Measurements from ENCODE around the gene CAMTA1. TPM values are rescaled to one million over a fixed set of nuclear protein-coding genes. Genes with fewer than 3 reads are reported as not detected.

The CAMTA1 gene
- 50.7 and 63.9 TPM in 2 replicates for total RNA-seq

DNA sequence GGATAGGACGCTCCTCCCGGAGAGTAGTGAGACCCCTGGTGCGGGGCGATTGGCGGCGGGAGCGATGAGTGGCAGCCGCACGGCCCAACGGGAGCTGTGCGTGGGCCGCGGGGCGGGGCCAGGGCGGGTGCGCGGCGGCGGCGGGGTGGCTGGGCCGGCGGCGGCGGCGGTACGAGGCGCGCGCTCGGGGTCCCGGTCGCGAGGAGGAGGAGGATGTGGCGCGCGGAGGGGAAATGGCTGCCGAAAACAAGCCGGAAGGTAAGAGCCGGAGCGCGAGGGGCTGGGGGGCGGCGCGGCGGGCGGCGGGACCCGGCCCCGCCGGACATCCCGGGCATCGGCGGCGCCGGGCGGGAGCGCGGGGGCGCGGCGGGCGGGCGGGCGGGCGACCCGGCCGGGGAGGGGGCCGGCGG is at the start of gene CAMTA1:
Gene CAMTA1, plus strand, starts transcription at position 137 of the 410 bp plus-strand sequence. Its CDS starts 77 bp downstream, at position 214.

DNA sequence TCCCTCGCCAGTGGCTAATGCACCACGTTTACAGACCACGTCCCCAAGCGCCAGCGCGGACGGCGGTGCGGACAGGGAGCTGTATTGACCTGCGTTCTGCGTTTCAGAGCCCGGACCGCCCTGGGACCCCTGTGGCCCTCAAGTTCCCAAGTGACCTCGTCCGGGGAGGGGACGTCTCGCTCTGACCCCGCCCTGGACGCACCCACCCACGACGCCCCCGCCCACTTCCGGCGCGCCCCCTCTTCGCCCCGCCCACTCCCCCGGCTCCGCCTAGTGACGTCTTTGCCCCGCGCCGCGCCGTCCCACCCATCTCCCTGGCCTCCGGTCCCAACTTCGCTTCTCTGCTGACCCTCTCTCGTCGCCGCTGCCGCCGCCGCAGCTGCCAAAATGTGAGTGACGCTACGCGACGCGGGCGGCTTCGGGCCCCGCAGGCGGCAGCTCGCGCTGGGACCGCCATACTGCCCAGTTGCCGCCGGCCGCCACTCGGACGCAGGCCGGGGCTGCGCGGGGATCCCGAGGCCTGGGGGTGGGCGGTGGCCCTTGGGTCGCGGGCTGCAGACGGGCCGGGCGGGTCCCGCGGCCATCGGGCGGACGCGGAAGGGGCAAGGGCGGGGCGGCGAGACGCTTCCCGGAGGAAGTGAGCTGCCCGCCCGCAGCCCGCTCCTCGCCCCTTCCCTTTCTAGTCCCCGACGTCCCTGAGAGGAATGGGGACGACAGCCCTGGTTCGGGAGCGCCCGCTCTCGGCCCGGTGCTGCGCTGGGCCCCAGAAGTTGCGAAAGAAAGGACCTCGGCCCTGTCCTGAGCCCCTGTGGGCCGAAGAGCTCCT is 986.0 kb downstream of the CAMTA1 start, which contains the start of gene VAMP3:
Gene VAMP3, plus strand, starts transcription at position 300 of the 826 bp plus-strand sequence. Its CDS starts 88 bp downstream, at position 388.

GRCh38 chr1:7783826-7784491 is 998.7 kb downstream of the CAMTA1 start, which contains the start of gene PER3:
Gene PER3, plus strand, starts transcription at chr1:7784291. Its CDS starts 587 bp downstream, at chr1:7784878.

Other genes with a start within 250 kb of the CAMTA1 start
- gene NOL9, start 230.9 kb upstream of the CAMTA1 start, total RNA-seq: 11.6 and 15.7 TPM in 2 replicates
- not detected in 2 replicates for gene TAS1R1, start 230.1 kb upstream of the CAMTA1 start, total RNA-seq
- 7.8 and 19.4 TPM in 2 replicates for gene ZBTB48, start 205.5 kb upstream of the CAMTA1 start, total RNA-seq
- gene KLHL21, start 182.6 kb upstream of the CAMTA1 start, total RNA-seq: 48.1 and 54.9 TPM in 2 replicates
- 10.2 and 12.0 TPM in 2 replicates for gene PHF13, start 171.7 kb upstream of the CAMTA1 start, total RNA-seq
- gene THAP3, start 160.6 kb upstream of the CAMTA1 start, total RNA-seq: 15.0 and 19.6 TPM in 2 replicates
- gene DNAJC11, start 83.6 kb upstream of the CAMTA1 start, total RNA-seq: 25.2 and 35.4 TPM in 2 replicates